Measurements from ENCODE around the gene ATXN1.

Gene ATXN1

DNA sequence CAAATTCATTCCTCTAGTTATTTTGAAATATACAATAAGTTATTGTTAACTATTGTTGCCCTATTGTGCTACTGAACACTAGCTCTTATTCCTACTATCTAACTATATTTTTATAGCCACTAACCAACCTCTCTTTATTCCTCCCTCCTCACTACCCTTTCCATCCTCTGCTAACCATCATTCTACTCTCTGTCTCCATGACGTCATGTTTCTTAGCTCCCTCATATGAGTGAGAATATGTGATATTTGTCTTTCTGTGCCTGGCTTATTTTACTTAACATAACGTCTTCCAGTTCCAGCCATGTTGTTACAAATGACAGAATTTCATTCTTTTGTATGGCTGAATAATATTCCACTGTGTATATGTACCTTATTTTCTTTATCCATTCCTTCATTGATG is 95.3 kb downstream of the ATXN1 start:
- no peak for DNase-seq (ENCODE audit: low read depth)
- no peak overlapping the region for H3K4me3 ChIP-seq (ENCODE audit: low read length)
- TF ChIP-seq, protein P1, sequence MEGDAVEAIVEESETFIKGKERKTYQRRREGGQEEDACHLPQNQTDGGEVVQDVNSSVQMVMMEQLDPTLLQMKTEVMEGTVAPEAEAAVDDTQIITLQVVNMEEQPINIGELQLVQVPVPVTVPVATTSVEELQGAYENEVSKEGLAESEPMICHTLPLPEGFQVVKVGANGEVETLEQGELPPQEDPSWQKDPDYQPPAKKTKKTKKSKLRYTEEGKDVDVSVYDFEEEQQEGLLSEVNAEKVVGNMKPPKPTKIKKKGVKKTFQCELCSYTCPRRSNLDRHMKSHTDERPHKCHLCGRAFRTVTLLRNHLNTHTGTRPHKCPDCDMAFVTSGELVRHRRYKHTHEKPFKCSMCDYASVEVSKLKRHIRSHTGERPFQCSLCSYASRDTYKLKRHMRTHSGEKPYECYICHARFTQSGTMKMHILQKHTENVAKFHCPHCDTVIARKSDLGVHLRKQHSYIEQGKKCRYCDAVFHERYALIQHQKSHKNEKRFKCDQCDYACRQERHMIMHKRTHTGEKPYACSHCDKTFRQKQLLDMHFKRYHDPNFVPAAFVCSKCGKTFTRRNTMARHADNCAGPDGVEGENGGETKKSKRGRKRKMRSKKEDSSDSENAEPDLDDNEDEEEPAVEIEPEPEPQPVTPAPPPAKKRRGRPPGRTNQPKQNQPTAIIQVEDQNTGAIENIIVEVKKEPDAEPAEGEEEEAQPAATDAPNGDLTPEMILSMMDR (conservative IDR thresholded peaks at IDR 0.05; ENCODE audit: low read depth, low read length) = no peak

DNA sequence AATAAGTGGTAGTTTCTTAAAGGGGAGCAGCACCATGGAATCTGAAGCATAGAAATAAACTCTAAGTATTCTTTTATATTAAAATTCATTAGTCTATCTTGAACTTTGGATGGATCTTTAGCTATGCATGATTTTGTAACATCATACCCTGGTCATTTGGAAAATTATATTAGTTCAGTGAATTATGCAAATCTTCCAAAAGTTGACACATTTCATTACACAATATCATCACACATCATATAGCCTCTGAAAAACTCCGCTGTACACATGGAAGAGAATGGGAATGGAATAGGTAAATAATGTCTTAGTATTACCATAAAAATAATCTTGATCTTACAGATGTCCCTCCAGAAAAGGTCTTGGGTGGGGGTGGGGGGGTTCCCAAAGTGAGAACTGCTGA is 96.1 kb downstream of the ATXN1 start:
- no peak for DNase-seq (ENCODE audit: low read depth)
- TF ChIP-seq, protein P1 (conservative IDR thresholded peaks at IDR 0.05; ENCODE audit: low read depth, low read length) = no peak
- no peak overlapping the region for H3K4me3 ChIP-seq (ENCODE audit: low read length)

DNA sequence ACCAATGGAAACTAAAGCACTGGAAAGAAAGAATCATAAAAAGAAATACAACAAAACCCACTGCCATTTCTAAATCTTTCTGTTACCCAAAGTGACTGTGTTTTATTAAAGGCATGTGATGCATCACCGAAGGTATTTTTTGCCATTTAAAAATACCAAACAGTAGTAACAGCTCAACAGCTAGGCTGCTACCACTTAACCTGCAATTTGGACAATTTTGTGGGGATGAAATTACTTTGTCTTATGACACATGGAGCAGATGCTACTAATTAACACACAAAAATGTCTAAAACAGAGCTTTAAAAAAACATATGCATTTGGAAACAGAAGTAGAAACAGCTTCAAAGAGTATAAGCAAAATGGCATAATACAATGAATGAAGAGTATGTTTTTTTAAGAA is 97.4 kb downstream of the ATXN1 start:
- H3K4me3 ChIP-seq (ENCODE audit: low read length) = no peak overlapping the region
- TF ChIP-seq, protein P1 (conservative IDR thresholded peaks at IDR 0.05; ENCODE audit: low read depth, low read length) = no peak
- DNase-seq (ENCODE audit: low read depth) = no peak

DNA sequence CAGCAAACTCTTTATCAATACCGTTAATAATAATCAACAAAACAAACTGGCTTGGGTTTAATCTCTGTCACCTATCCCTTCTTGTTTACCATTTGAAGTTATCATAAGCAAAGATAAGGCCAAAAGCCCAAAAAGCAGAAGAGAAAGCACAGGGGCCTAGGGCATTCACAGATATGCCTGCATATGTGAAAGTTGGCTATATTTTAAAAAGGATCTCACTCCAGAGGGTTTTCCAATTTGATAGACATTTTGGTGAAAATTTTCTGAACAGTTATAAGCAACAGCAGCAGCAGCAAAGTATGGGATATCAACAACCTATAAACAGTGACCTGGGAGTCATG is 101.1 kb downstream of the ATXN1 start:
- no peak overlapping the region for H3K4me3 ChIP-seq (ENCODE audit: low read length)
- no peak for DNase-seq (ENCODE audit: low read depth)
- TF ChIP-seq, protein P1 (conservative IDR thresholded peaks at IDR 0.05; ENCODE audit: low read depth, low read length) = no peak

DNA sequence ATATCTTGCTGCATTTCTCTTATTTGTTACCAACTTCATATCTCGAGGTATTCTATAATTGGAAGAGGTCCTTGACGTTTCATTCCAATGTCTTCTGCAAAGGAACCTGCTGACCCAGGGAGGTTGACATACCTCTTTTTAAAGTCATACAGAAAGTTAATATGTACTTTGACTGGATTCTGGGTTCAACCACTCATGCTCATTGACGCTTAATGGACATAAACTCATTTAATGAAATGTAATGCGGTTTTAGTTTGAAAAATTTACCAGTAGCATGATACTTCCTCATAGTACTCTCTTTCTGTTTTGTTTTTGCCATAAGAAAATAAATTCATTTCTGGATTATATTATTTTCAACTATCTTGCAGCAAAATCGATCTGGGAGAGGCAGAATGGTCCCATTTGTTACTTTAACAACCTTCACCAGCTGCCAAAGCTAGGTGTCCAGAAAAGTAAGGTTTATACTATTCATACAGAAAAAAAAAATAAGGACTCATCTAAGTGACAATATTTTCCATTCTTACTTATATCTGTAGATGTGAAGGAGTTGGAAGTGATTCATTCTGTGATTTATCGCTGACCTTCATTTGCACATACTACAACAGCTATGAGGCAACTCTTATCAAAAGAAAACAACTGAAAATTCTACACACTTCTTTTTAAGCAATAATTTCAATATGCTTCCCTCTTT is 101.6 kb downstream of the ATXN1 start:
- H3K4me3 ChIP-seq (ENCODE audit: low read length) = no peak overlapping the region
- TF ChIP-seq, protein P1 (conservative IDR thresholded peaks at IDR 0.05; ENCODE audit: low read depth, low read length) = no peak
- no peak for DNase-seq (ENCODE audit: low read depth)

DNA sequence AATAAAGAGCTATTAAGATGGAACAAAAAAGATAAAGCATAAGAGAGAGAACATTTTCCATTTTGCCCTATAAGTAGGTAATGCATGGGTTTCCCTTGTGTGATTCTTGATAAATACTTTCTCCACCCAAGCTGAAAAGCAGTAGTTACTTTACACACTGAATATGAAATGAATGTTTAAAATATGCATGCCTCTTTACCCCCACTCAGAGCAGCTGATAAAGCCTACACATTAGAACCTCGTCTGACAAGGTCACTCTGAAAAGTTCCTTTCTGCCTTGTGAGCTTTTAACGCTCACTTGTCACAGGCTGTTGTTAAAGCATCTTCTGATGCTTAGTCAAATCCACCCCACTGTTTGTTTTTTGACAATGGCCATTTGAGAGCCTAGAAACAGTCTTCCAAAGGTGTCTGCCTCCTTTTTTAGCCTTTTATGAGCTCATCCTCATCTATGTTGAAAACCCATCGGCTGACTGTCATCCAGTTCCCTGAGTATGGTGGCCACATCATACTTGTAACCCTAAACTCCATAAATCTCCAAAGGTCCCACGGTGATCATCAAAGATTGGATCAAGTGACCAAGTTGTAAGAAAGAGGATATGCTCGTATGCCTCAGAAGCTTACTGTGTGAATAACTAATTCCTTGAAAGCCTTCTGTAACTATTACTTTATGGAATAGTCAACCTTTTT is 102.8 kb downstream of the ATXN1 start:
- no peak for DNase-seq (ENCODE audit: low read depth)
- H3K4me3 ChIP-seq (ENCODE audit: low read length) = no peak overlapping the region
- TF ChIP-seq, protein P1 (conservative IDR thresholded peaks at IDR 0.05; ENCODE audit: low read depth, low read length) = no peak

DNA sequence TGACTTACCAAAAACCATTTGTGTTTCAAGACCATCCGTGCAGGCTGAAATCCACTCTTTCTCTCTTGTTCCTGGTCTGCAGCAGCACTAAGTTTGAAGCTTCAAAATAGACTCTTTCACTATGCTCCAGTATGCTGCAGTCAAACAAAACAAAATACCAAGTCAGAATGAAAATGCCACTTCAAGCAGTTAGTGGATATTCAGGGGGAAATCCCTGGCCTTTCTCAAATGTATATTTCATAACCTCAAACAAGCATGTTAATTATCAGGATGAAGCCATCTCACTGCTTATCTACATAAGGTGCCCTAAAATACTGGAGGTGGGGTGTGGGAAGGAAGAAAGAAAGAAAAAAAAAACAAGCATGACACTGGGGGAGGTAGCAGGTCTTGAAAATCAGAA is 103.5 kb downstream of the ATXN1 start:
- DNase-seq (ENCODE audit: low read depth) = no peak
- H3K4me3 ChIP-seq (ENCODE audit: low read length) = no peak overlapping the region
- TF ChIP-seq, protein P1 (conservative IDR thresholded peaks at IDR 0.05; ENCODE audit: low read depth, low read length) = no peak
